CD14-positive monocyte (primary cell): ENCODE results near the gene SOS1. TPM values are rescaled to one million over a fixed set of nuclear protein-coding genes. Genes with fewer than 3 reads are reported as not detected.
"Not testable (repeated sequence)": the region's sequence is repeated elsewhere in the genome, so short reads cannot be mapped to it uniquely, and the experiment has no call there.

Source experiments
- DNase-seq, 3 donors: peaks; one replicate each; pipeline ENCODE4 v3.0.0-alpha.2; 2011 to 2022
- H2AFZ ChIP-seq: 2 replicates; pipeline ENCODE4 v1.6.0; 2012; ENCODE audit warnings: mild to moderate bottlenecking, low read depth, low read length, inconsistent platforms; ENCODE audit not compliant: insufficient read depth, poor library complexity, severe bottlenecking
- H3K27ac ChIP-seq, 2 donors: 1 replicate in 1 of 2; 2 replicates in 1 of 2; pipeline ENCODE4 v1.5.1; 2012 to 2013; ENCODE audit warnings: low read length in 2 of 2, control low read depth in 1 of 2, inconsistent platforms in 1 of 2, low read depth in 1 of 2, mild to moderate bottlenecking in 1 of 2
- H3K27me3 ChIP-seq, 2 donors: one replicate each; pipeline versions ENCODE4 v1.6.0 to v1.6.1; 2011 to 2013; ENCODE audit warnings: low read length in 2 of 2; ENCODE audit not compliant: control insufficient read depth in 2 of 2, insufficient read depth in 2 of 2
- H3K36me3 ChIP-seq, 2 donors: replicated peaks in 1 of 2; 1 replicate in 1 of 2; 2 replicates in 1 of 2; pipeline versions ENCODE4 v1.5.1 to v1.6.1; 2012 to 2013; ENCODE audit warnings: low read length in 2 of 2, control low read depth in 1 of 2, inconsistent platforms in 1 of 2, mild to moderate bottlenecking in 1 of 2; ENCODE audit not compliant: insufficient read depth in 2 of 2, control insufficient read depth in 1 of 2
- H3K4me1 ChIP-seq, 2 donors: 1 replicate in 1 of 2; 2 replicates in 1 of 2; pipeline versions ENCODE4 v1.5.1 to v1.6.1; 2012 to 2013; ENCODE audit warnings: low read length in 2 of 2, control low read depth in 1 of 2, inconsistent platforms in 1 of 2, mild to moderate bottlenecking in 1 of 2, moderate library complexity in 1 of 2; ENCODE audit not compliant: insufficient read depth in 2 of 2, control insufficient read depth in 1 of 2
- H3K4me2 ChIP-seq: replicated peaks from 2 replicates; pipeline ENCODE3; 2012; ENCODE audit warnings: low read length, moderate library complexity, mild to moderate bottlenecking; ENCODE audit not compliant: poor library complexity, severe bottlenecking; ENCODE audit errors: extremely low read depth
- H3K4me3 ChIP-seq, 3 experiments: fragments of 200-600 bp in 1 of 3; sonication (generic) in 1 of 3; replicated peaks in 1 of 3; 1 replicate in 2 of 3; 2 replicates in 1 of 3; pipeline ENCODE4 v1.5.1; 2011 to 2013; ENCODE audit warnings: low read length in 3 of 3, mild to moderate bottlenecking in 3 of 3, control low read depth in 2 of 3, low read depth in 2 of 3, inconsistent platforms in 1 of 3, moderate library complexity in 1 of 3
- H3K79me2 ChIP-seq: 2 replicates; pipeline ENCODE4 v1.6.0; 2012; ENCODE audit warnings: mild to moderate bottlenecking, control low read depth, inconsistent platforms, low read length, moderate library complexity; ENCODE audit not compliant: insufficient read depth
- H3K9ac ChIP-seq: 2 replicates; pipeline ENCODE4 v1.6.0; 2017; ENCODE audit warnings: low read length, mild to moderate bottlenecking; ENCODE audit not compliant: insufficient read depth, poor library complexity, severe bottlenecking
- H3K9me3 ChIP-seq, 2 donors: replicated peaks in 1 of 2; 1 replicate in 1 of 2; 2 replicates in 1 of 2; pipeline versions ENCODE4 v1.5.1 to v1.6.1; 2012 to 2013; ENCODE audit warnings: low read length in 2 of 2, control low read depth in 1 of 2; ENCODE audit not compliant: control insufficient read depth in 1 of 2, insufficient read depth in 1 of 2
- H4K20me1 ChIP-seq: 2 replicates; pipeline ENCODE4 v1.6.0; 2012; ENCODE audit warnings: mild to moderate bottlenecking, low read length, control low read depth, moderate library complexity; ENCODE audit not compliant: insufficient read depth
- H3K27ac Mint-ChIP-seq, 7 donors: one replicate each; pipeline ENCODE4 v1.8.0; 2020; ENCODE audit warnings: mild to moderate bottlenecking in 7 of 7, mixed read lengths in 7 of 7, moderate library complexity in 6 of 7, inconsistent platforms in 2 of 7
- H3K27me3 Mint-ChIP-seq, 3 donors: one replicate each; pipeline ENCODE4 v1.8.0; 2021 to 2022; ENCODE audit warnings: low read depth in 3 of 3, mild to moderate bottlenecking in 3 of 3, mixed read lengths in 3 of 3, moderate library complexity in 3 of 3, inconsistent platforms in 1 of 3
- H3K36me3 Mint-ChIP-seq, 2 donors: one replicate each; pipeline ENCODE4 v1.8.0; 2020; ENCODE audit warnings: mixed read lengths in 2 of 2, inconsistent platforms in 1 of 2, mild to moderate bottlenecking in 1 of 2
- H3K4me1 Mint-ChIP-seq: one replicate; pipeline ENCODE4 v1.8.0; 2020; ENCODE audit warnings: mild to moderate bottlenecking, mixed read lengths
- H3K4me3 Mint-ChIP-seq, 2 donors: one replicate each; pipeline ENCODE4 v1.8.0; 2020; ENCODE audit warnings: mild to moderate bottlenecking in 2 of 2, mixed read lengths in 2 of 2, moderate library complexity in 1 of 2
- H3K9me3 Mint-ChIP-seq, 7 donors: one replicate each; pipeline ENCODE4 v1.8.0; 2020 to 2022; ENCODE audit warnings: mixed read lengths in 7 of 7, mild to moderate bottlenecking in 6 of 7, moderate library complexity in 6 of 7, inconsistent platforms in 2 of 7
- WGBS: methylation state at CpG from one replicate; pipeline ENCODE4 v1.1.5; 2013; ENCODE audit warnings: missing lambda C conversion rate; ENCODE audit not compliant: insufficient coverage; 5-methylcytosine and 5-hydroxymethylcytosine counted together
- intact Hi-C, 2 donors: fragments of 100-400 bp; cut with micrococcal nuclease; formaldehyde crosslinking; loops; one replicate each; pipeline versions ENCODE4 v1.15.0 to v1.15.1; 2023
- polyA plus RNA-seq, 3 donors: library from polyadenylated mRNA; depleted of rRNA in 1 of 3; unstranded in 2 of 3; stranded (reverse) in 1 of 3; fragments of 300-500 nt in 2 of 3; fragments of >200 nt in 1 of 3; fragmentation: Illumina TruSeq in 2 of 3; gene quantifications; 1 replicate in 2 of 3; 2 replicates in 1 of 3; pipeline ENCODE4 v1.2.3, GENCODE V29; 2012 to 2021
- TF ChIP-seq, protein P1 (sequence below): fragments of 200-600 bp; IDR thresholded peaks from one replicate; pipeline ENCODE4 v1.8.0; 2022; ENCODE audit warnings: antibody characterized with exemption, mild to moderate bottlenecking

The SOS1 gene
- polyA plus RNA-seq, 3 donors = 5.3 to 15.6 (median 7.7) TPM

- Histone ChIP-seq H2AFZ (no peak overlapping the region), H3K27ac (no peak overlapping the region), H3K4me3 (no peak overlapping the region), H3K4me1 (peaks cover 39 to 48% of the 10 kb centered on the region in 2 donors), H4K20me1 (no peaks in the 10 kb centered on the region), H3K27me3 (no peaks in the 10 kb centered on the region), H3K36me3 (no peaks in the 10 kb centered on the region), H3K9me3 (no peaks in the 10 kb centered on the region), H3K9ac (no peak overlapping the region), H3K79me2 (no peaks in the 10 kb centered on the region), H3K4me2 (no peak overlapping the region)
- H3K36me3 Mint-ChIP-seq = no peaks in the 10 kb centered on the region
- peaks cover 53% of the 10 kb centered on the region for H3K4me1 Mint-ChIP-seq
- WGBS = 100% methylated on average over 1 of the region's 8 CpGs
- TF ChIP-seq, protein P1, sequence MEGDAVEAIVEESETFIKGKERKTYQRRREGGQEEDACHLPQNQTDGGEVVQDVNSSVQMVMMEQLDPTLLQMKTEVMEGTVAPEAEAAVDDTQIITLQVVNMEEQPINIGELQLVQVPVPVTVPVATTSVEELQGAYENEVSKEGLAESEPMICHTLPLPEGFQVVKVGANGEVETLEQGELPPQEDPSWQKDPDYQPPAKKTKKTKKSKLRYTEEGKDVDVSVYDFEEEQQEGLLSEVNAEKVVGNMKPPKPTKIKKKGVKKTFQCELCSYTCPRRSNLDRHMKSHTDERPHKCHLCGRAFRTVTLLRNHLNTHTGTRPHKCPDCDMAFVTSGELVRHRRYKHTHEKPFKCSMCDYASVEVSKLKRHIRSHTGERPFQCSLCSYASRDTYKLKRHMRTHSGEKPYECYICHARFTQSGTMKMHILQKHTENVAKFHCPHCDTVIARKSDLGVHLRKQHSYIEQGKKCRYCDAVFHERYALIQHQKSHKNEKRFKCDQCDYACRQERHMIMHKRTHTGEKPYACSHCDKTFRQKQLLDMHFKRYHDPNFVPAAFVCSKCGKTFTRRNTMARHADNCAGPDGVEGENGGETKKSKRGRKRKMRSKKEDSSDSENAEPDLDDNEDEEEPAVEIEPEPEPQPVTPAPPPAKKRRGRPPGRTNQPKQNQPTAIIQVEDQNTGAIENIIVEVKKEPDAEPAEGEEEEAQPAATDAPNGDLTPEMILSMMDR = no peak
- H3K9me3 Mint-ChIP-seq = peaks cover 0 to 2% (median 0%) of the 10 kb centered on the region in 7 donors
- DNase-seq = no peak
- no peak overlapping the region for H3K27ac Mint-ChIP-seq
- H3K27me3 Mint-ChIP-seq = peaks cover 0 to 1% (median 0%) of the 10 kb centered on the region in 3 donors
- no peak overlapping the region for H3K4me3 Mint-ChIP-seq
- intact Hi-C loops = no loop called here
These were observed 18.0 kb upstream of the SOS1 start for GRCh38 chr2:39138837-39139211.

- H3K27ac Mint-ChIP-seq, H3K9ac ChIP-seq, H3K4me3 ChIP-seq, H3K9me3 Mint-ChIP-seq, H3K36me3 ChIP-seq, H3K9me3 ChIP-seq, H3K27ac ChIP-seq, H2AFZ ChIP-seq, H3K27me3 ChIP-seq, H3K36me3 Mint-ChIP-seq, H3K79me2 ChIP-seq, H3K4me2 ChIP-seq, H3K4me3 Mint-ChIP-seq, H3K27me3 Mint-ChIP-seq, H4K20me1 ChIP-seq, DNase-seq, intact Hi-C loops: not testable (repeated sequence)
- H3K4me1 ChIP-seq = peaks cover 34 to 43% of the 10 kb centered on the region in 2 donors
- H3K4me1 Mint-ChIP-seq = peaks cover 50% of the 10 kb centered on the region
- WGBS = 100% methylated on average over 10 of the region's 18 CpGs
These were observed 17.5 kb upstream of the SOS1 start for GRCh38 chr2:39138187-39138836.
